SU-DHL-6 (cell line): ENCODE measurements around the gene ZNF594.

ENCODE experiments used
- EZH2phosphoT487 ChIP-seq: fragments of 200-600 bp; sonication (generic), shearing (Covaris generic); conservative IDR thresholded peaks from 2 replicates; pipeline ENCODE4 v1.6.1; 2018; ENCODE audit warnings: mild to moderate bottlenecking, antibody characterized with exemption, low read length, moderate library complexity, mixed read lengths
- TF ChIP-seq, protein P1 (sequence below): fragments of 200-600 bp; sonication (generic); IDR thresholded peaks from one replicate; pipeline ENCODE4 v1.5.1; 2017; ENCODE audit warnings: antibody characterized with exemption, mild to moderate bottlenecking, low read length, moderate library complexity; ENCODE audit not compliant: insufficient read depth, poor library complexity, severe bottlenecking

DNA sequence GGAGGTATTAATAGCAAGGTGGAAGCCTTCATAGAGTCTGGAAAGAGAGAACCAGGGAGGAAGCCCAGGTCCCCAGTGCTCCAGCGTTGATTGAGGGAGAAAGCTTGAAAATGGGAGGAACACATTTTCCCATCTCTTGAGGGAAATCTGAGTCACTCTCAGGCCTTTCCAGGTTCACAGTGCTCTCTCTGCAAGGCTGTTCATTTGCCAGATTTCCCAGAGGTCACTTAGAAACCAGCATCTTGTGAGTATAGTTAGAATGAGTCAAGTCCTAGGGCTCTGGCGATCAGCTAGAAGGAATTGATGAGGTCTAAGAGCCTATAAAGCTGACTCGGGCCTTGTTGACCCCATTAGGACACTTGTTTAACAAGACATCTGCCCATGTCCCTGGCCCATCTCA is 17.7 kb upstream of the ZNF594 start:
- no peak for TF ChIP-seq EZH2phosphoT487
- TF ChIP-seq, protein P1, sequence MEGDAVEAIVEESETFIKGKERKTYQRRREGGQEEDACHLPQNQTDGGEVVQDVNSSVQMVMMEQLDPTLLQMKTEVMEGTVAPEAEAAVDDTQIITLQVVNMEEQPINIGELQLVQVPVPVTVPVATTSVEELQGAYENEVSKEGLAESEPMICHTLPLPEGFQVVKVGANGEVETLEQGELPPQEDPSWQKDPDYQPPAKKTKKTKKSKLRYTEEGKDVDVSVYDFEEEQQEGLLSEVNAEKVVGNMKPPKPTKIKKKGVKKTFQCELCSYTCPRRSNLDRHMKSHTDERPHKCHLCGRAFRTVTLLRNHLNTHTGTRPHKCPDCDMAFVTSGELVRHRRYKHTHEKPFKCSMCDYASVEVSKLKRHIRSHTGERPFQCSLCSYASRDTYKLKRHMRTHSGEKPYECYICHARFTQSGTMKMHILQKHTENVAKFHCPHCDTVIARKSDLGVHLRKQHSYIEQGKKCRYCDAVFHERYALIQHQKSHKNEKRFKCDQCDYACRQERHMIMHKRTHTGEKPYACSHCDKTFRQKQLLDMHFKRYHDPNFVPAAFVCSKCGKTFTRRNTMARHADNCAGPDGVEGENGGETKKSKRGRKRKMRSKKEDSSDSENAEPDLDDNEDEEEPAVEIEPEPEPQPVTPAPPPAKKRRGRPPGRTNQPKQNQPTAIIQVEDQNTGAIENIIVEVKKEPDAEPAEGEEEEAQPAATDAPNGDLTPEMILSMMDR = no peak
